Tibial nerve (tissue), 4 donors: ENCODE data around the gene MYO18B. TPM values are rescaled to one million over a fixed set of nuclear protein-coding genes. Genes with fewer than 3 reads are reported as not detected.
"Not testable (repeated sequence)": the region's sequence is repeated elsewhere in the genome, so short reads cannot be mapped to it uniquely, and the experiment has no call there.

Experiments
- DNase-seq, 2 donors: peaks; one replicate each; pipeline ENCODE4 v3.0.0-alpha.2; 2019; ENCODE audit warnings: low spot score in 2 of 2
- H3K27ac ChIP-seq, 4 donors: fragments of 200-600 bp; sonication (generic) in 3 of 4; one replicate each; pipeline ENCODE4 v1.5.1; 2017 to 2019; ENCODE audit warnings: mild to moderate bottlenecking in 1 of 4
- H3K27me3 ChIP-seq, 2 donors: fragments of 200-600 bp; sonication (generic) in 1 of 2; one replicate each; pipeline versions ENCODE4 v1.5.1 to v1.6.0; 2017 to 2019
- H3K36me3 ChIP-seq, 3 donors: fragments of 200-600 bp; sonication (generic); one replicate each; pipeline ENCODE4 v1.5.1; 2018 to 2019
- H3K4me1 ChIP-seq, 4 donors: fragments of 200-600 bp; sonication (generic) in 3 of 4; one replicate each; pipeline ENCODE4 v1.5.1; 2017 to 2019
- H3K4me3 ChIP-seq, 4 donors: fragments of 200-600 bp; sonication (generic) in 3 of 4; one replicate each; pipeline ENCODE4 v1.5.1; 2017 to 2019; ENCODE audit warnings: mild to moderate bottlenecking in 1 of 4, moderate library complexity in 1 of 4
- H3K9me3 ChIP-seq, 4 donors: fragments of 200-600 bp; sonication (generic) in 3 of 4; one replicate each; pipeline ENCODE4 v1.5.1; 2017 to 2019
- EP300 ChIP-seq, 2 donors: sonication (generic); formaldehyde crosslinking; IDR thresholded peaks; one replicate each; pipeline ENCODE4 v1.6.1; 2017; ENCODE audit warnings: antibody characterized with exemption in 2 of 2, mild to moderate bottlenecking in 1 of 2
- POLR2A ChIP-seq, 2 donors: fragments of 450-650 bp; IDR thresholded peaks; one replicate each; pipeline ENCODE4 v1.6.1; 2017; ENCODE audit warnings: antibody characterized with exemption in 2 of 2, mild to moderate bottlenecking in 2 of 2, moderate library complexity in 2 of 2
- WGBS, 2 donors: methylation state at CpG; one replicate each; pipeline ENCODE4 v1.1.5; 2018; 5-methylcytosine and 5-hydroxymethylcytosine counted together
- total RNA-seq, 4 donors: library from RNA; depleted of rRNA; stranded (reverse); fragments of >200 nt; gene quantifications; one replicate each; pipeline ENCODE4 v1.1.0, GENCODE V29; 2016
- TF ChIP-seq, protein P1 (sequence below), 5 experiments: fragments of 200-600 bp in 3 of 5; fragments of 450-650 bp in 2 of 5; sonication (generic) in 3 of 5; IDR thresholded peaks; one replicate each; pipeline ENCODE4 v1.5.1; 2016 to 2019; ENCODE audit warnings: antibody characterized with exemption in 5 of 5, mild to moderate bottlenecking in 3 of 5, moderate library complexity in 2 of 5

The MYO18B gene
- total RNA-seq, 4 donors from 2014 or later: under 0.01 TPM; not detected in 2

- no peak for DNase-seq
- H3K36me3 ChIP-seq: no peaks in the 10 kb centered on the region
- 9 to 12% methylated on average over 6 of the region's 6 CpGs for whole genome bisulfite sequencing, 2 donors
Measured at GRCh38 chr22:25970374-25970911, 228.5 kb downstream of the MYO18B start.

DNA sequence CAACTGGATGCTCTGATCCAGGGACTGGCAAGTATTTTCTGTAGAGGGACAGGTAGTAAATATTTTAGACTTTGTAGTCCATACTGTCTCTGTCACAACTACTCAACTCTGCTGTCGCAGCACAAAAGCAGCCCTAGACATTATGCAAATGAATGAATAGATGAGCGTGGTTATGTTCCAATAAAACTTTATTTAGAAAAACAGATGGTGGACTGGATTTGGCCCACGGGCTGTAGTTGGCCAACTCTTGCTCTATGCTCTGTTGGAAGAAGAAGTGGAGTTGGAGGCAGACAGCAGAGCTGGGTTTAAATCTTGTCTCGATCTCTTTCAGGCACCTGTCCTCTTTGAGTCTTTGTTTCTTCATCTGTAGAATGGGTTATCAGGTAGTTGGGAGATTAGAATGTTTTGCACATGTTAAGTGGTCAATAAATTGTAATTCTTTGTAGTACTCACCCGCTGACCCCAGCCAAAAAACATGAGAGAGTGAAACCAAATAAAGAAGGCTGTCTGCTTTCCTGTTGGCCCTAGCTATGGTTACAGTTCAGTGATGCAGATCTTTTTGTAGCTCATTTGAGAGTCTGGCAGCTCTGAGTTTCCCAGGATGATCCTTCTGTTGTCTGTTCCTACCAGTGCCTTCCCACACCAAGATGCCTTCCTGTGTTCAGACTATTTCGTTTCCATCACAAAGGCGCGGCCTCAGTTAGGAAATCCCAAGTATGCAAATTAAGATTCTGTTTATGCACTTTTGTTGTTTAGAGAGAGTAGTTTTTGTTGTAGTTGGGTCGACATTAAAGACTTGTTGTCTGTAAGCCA lies 229.2 kb downstream of the MYO18B start:
- no peaks in the 10 kb centered on the region for H3K27me3 ChIP-seq
- no peak overlapping the region for H3K27ac ChIP-seq
- no peaks in the 10 kb centered on the region for H3K9me3 ChIP-seq
- H3K36me3 ChIP-seq: no peaks in the 10 kb centered on the region
- 45 to 55% methylated on average over 9 of the region's 9 CpGs for WGBS, 2 donors
- H3K4me1 ChIP-seq: no peaks in the 10 kb centered on the region
- no peak for DNase-seq
- H3K4me3 ChIP-seq: no peak overlapping the region
- TF ChIP-seq, protein P1, sequence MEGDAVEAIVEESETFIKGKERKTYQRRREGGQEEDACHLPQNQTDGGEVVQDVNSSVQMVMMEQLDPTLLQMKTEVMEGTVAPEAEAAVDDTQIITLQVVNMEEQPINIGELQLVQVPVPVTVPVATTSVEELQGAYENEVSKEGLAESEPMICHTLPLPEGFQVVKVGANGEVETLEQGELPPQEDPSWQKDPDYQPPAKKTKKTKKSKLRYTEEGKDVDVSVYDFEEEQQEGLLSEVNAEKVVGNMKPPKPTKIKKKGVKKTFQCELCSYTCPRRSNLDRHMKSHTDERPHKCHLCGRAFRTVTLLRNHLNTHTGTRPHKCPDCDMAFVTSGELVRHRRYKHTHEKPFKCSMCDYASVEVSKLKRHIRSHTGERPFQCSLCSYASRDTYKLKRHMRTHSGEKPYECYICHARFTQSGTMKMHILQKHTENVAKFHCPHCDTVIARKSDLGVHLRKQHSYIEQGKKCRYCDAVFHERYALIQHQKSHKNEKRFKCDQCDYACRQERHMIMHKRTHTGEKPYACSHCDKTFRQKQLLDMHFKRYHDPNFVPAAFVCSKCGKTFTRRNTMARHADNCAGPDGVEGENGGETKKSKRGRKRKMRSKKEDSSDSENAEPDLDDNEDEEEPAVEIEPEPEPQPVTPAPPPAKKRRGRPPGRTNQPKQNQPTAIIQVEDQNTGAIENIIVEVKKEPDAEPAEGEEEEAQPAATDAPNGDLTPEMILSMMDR (IDR thresholded peaks at IDR 0.05): no peak
- TF ChIP-seq EP300 (IDR thresholded peaks at IDR 0.05): no peak
- TF ChIP-seq POLR2A (IDR thresholded peaks at IDR 0.05): no peak

More at GRCh38 chr22:25970374-25970911, 228.5 kb downstream of the MYO18B start:
- Histone ChIP-seq H3K27me3 (no peaks in the 10 kb centered on the region), H3K4me1 (no peaks in the 10 kb centered on the region), H3K27ac (no peak overlapping the region), H3K4me3 (no peak overlapping the region), H3K9me3 (peaks cover 0 to under 1% (median 0%) of the 10 kb centered on the region in 4 donors)
- TF ChIP-seq EP300 (IDR thresholded peaks at IDR 0.05) (no peak), POLR2A (IDR thresholded peaks at IDR 0.05) (no peak)
- TF ChIP-seq, protein P1 (IDR thresholded peaks at IDR 0.05): no peak

GRCh38 chr22:25972397-25972796 lies 230.4 kb downstream of the MYO18B start:
- H3K9me3 ChIP-seq: no peaks in the 10 kb centered on the region
- no peak for DNase-seq
- no peak overlapping the region for H3K4me3 ChIP-seq
- 72 to 77% methylated on average over 9 of the region's 9 CpGs for WGBS, 2 donors
- H3K27me3 ChIP-seq: no peaks in the 10 kb centered on the region
- no peaks in the 10 kb centered on the region for H3K36me3 ChIP-seq
- H3K4me1 ChIP-seq: no peaks in the 10 kb centered on the region
- TF ChIP-seq, protein P1 (IDR thresholded peaks at IDR 0.05): no peak
- TF ChIP-seq POLR2A (IDR thresholded peaks at IDR 0.05) (no peak), EP300 (IDR thresholded peaks at IDR 0.05) (no peak)
- no peak overlapping the region for H3K27ac ChIP-seq

DNA sequence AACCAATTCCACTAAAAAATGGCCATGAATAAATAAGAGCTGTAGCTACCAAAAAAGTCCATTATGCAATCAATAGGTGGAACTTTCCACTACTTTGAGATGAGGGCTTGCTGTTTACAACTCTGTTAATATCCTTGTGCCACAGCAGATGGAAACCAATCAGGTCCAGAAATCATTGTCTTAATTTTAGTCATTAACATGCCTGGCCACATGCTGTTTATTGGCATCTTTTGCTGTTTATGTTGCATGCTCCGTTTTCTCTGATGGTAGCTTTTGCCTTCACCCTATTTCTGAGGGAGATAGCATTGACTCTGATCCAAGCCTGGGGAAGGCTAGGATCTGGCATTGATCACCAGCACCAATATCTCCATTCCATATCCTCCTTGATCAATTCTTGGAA lies 234.4 kb downstream of the MYO18B start:
- H3K4me1 ChIP-seq: no peaks in the 10 kb centered on the region
- TF ChIP-seq, protein P1 (IDR thresholded peaks at IDR 0.05): no peak
- TF ChIP-seq POLR2A (IDR thresholded peaks at IDR 0.05) (no peak), EP300 (IDR thresholded peaks at IDR 0.05) (no peak)
- H3K36me3 ChIP-seq: no peaks in the 10 kb centered on the region
- no peak overlapping the region for H3K4me3 ChIP-seq
- no peak overlapping the region for H3K27ac ChIP-seq
- no peaks in the 10 kb centered on the region for H3K27me3 ChIP-seq
- no peak for DNase-seq
- 67% methylated on average over 1 of the region's 1 CpG for whole genome bisulfite sequencing, 2 donors
- H3K9me3 ChIP-seq: no peaks in the 10 kb centered on the region

- no peaks in the 10 kb centered on the region for H3K36me3 ChIP-seq
- no peak overlapping the region for H3K27ac ChIP-seq
- no peak for DNase-seq
- no peaks in the 10 kb centered on the region for H3K4me1 ChIP-seq
- no peaks in the 10 kb centered on the region for H3K27me3 ChIP-seq
- WGBS, 2 donors: 70 to 71% methylated on average over 3 of the region's 3 CpGs
- TF ChIP-seq EP300 (IDR thresholded peaks at IDR 0.05): no peak
- TF ChIP-seq POLR2A (IDR thresholded peaks at IDR 0.05): no peak
- TF ChIP-seq, protein P1 (IDR thresholded peaks at IDR 0.05): no peak
- H3K4me3 ChIP-seq: no peak overlapping the region
- H3K9me3 ChIP-seq: no peaks in the 10 kb centered on the region
Measured at GRCh38 chr22:25979968-25980367, 238.0 kb downstream of the MYO18B start.

DNA sequence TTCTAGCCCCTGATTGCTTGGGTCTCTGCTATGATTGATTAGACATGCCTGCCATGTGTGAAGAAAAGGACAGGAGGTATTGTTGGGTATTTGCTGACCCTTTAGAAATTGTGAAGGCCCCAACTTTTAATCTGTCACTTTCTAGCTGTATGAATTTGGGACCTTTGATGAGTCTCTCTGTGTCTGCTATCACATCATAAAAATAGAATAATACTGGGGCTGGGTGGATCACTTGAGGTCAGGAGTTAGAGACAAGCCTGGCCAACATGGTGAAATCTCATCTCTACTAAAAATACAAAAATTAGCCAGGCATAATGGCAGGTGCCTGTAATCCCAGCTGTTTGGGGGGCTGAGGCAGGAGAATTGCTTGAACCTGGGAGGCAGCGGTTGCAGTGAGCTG lies 242.9 kb downstream of the MYO18B start:
- H3K27me3 ChIP-seq: not testable (repeated sequence)

More for the DNA sequence above, 242.9 kb downstream of the MYO18B start:
- not testable (repeated sequence) for H3K9me3 ChIP-seq, H3K36me3 ChIP-seq, H3K4me3 ChIP-seq, H3K4me1 ChIP-seq, DNase-seq, H3K27ac ChIP-seq
- 94 to 100% methylated on average over 1 of the region's 1 CpG for WGBS, 2 donors
